HepG2 (cell line): ENCODE data around the gene CHN2.
A peak's percentile ranks its signal among the peaks of the same experiment; 100 is the strongest.

Experiments
- CTCF ChIP-seq: sonication (generic); formaldehyde crosslinking; IDR thresholded peaks from 2 replicates; pipeline ENCODE4 v1.5.0; 2020; ENCODE audit warnings: mild to moderate bottlenecking, missing genetic modification reagents, moderate library complexity
- FOXM1 ChIP-seq: sonication (generic); formaldehyde crosslinking; IDR thresholded peaks from 2 replicates; pipeline ENCODE4 v1.5.0; 2020; ENCODE audit warnings: missing genetic modification reagents
- HMG20B ChIP-seq: conservative IDR thresholded peaks from 2 replicates; pipeline ENCODE4 v1.6.1; 2016; ENCODE audit warnings: missing genetic modification reagents, missing compliant biosample characterization
- MXI1 ChIP-seq: IDR thresholded peaks from 3 replicates; pipeline ENCODE4 v1.6.1; 2012; ENCODE audit warnings: low read depth, low read length, inconsistent platforms, borderline replicate concordance
- NR2F6 ChIP-seq, 2 experiments: IDR thresholded peaks; 2 replicates each; pipeline ENCODE4 v1.6.1; 2016; ENCODE audit warnings: antibody characterized with exemption in 1 of 2, mild to moderate bottlenecking in 1 of 2
- ZFP62 ChIP-seq: sonication (generic); formaldehyde crosslinking; IDR thresholded peaks from 2 replicates; pipeline ENCODE4 v1.4.0; 2020; ENCODE audit warnings: missing genetic modification reagents
- ZKSCAN8 ChIP-seq: IDR thresholded peaks from 2 replicates; pipeline ENCODE4 v1.6.1; 2016; ENCODE audit warnings: borderline replicate concordance, missing genetic modification reagents, missing compliant biosample characterization
- ZNF577 ChIP-seq: sonication (generic); formaldehyde crosslinking; IDR thresholded peaks from 2 replicates; pipeline ENCODE4 v1.4.0; 2020; ENCODE audit warnings: mild to moderate bottlenecking, low read depth, missing genetic modification reagents, borderline replicate concordance
- TF ChIP-seq, protein P1 (sequence below): sonication (generic); formaldehyde crosslinking; IDR thresholded peaks from 2 replicates; pipeline ENCODE4 v1.9.0; 2021; ENCODE audit warnings: mild to moderate bottlenecking, missing genetic modification reagents

DNA sequence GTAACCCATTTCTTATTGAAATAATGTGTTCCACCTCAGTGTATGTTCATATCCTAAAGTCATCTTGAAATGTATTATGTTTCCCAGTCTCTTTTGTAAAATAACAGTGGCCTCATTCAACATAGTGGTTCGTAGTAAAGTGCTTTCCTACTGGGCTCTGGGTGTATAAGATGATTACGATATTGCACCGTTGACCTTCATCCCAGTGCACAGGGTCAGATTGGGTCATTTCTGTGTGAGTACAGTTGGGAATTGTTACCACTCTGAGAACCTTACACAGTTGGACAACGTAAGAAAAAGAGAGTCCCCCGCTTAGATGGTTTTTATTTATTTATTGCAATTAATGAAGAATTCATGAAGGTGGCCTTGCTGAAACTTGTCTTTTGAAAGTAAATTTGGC lies 135.6 kb downstream of the CHN2 start:
- TF ChIP-seq MXI1 (no peak), ZFP62 (CRISPR knock-in tag) (no peak), HMG20B (no peak), NR2F6 (IDR thresholded peaks at IDR 0.05) (peak; percentile 57), NR2F6 (CRISPR knock-in tag; IDR thresholded peaks at IDR 0.05) (peak; percentile 79), ZKSCAN8 (CRISPR knock-in tag) (no peak), FOXM1 (CRISPR knock-in tag) (no peak), CTCF (CRISPR knock-in tag) (no peak), ZNF577 (CRISPR knock-in tag) (no peak)
- TF ChIP-seq, protein P1, sequence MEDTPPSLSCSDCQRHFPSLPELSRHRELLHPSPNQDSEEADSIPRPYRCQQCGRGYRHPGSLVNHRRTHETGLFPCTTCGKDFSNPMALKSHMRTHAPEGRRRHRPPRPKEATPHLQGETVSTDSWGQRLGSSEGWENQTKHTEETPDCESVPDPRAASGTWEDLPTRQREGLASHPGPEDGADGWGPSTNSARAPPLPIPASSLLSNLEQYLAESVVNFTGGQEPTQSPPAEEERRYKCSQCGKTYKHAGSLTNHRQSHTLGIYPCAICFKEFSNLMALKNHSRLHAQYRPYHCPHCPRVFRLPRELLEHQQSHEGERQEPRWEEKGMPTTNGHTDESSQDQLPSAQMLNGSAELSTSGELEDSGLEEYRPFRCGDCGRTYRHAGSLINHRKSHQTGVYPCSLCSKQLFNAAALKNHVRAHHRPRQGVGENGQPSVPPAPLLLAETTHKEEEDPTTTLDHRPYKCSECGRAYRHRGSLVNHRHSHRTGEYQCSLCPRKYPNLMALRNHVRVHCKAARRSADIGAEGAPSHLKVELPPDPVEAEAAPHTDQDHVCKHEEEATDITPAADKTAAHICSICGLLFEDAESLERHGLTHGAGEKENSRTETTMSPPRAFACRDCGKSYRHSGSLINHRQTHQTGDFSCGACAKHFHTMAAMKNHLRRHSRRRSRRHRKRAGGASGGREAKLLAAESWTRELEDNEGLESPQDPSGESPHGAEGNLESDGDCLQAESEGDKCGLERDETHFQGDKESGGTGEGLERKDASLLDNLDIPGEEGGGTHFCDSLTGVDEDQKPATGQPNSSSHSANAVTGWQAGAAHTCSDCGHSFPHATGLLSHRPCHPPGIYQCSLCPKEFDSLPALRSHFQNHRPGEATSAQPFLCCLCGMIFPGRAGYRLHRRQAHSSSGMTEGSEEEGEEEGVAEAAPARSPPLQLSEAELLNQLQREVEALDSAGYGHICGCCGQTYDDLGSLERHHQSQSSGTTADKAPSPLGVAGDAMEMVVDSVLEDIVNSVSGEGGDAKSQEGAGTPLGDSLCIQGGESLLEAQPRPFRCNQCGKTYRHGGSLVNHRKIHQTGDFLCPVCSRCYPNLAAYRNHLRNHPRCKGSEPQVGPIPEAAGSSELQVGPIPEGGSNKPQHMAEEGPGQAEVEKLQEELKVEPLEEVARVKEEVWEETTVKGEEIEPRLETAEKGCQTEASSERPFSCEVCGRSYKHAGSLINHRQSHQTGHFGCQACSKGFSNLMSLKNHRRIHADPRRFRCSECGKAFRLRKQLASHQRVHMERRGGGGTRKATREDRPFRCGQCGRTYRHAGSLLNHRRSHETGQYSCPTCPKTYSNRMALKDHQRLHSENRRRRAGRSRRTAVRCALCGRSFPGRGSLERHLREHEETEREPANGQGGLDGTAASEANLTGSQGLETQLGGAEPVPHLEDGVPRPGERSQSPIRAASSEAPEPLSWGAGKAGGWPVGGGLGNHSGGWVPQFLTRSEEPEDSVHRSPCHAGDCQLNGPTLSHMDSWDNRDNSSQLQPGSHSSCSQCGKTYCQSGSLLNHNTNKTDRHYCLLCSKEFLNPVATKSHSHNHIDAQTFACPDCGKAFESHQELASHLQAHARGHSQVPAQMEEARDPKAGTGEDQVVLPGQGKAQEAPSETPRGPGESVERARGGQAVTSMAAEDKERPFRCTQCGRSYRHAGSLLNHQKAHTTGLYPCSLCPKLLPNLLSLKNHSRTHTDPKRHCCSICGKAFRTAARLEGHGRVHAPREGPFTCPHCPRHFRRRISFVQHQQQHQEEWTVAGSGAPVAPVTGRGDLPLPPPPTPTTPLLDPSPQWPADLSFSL (CRISPR knock-in tag): 0 out of 2 replicates have a peak, but pooled peaks have one; percentile 24
